ENCODE data around the gene EVI2B. TPM values are rescaled to one million over a fixed set of nuclear protein-coding genes. Genes with fewer than 3 reads are reported as not detected.

Gene EVI2B
- polyA plus RNA-seq, 3 donors: 166 to 267 (median 262) TPM

- H3K36me3 Mint-ChIP-seq: peaks cover 30 to 38% of the 10 kb centered on the region in 2 donors
- intact Hi-C loops (cut with micrococcal nuclease): no loop called here
- no peaks in the 10 kb centered on the region for H3K27me3 Mint-ChIP-seq (ENCODE audit: low read depth in 3 of 3)
- H3K27ac Mint-ChIP-seq: no peak overlapping the region
- no CpG with 5 or more reads among the region's 1 CpG for WGBS (ENCODE audit: insufficient coverage)
- H3K4me2 ChIP-seq (replicated peaks; ENCODE audit: extremely low read depth, low read length, poor library complexity, severe bottlenecking): no peak overlapping the region
- no peak overlapping the region for H2AFZ ChIP-seq (ENCODE audit: insufficient read depth, low read depth, low read length, poor library complexity, severe bottlenecking)
- H3K4me3 ChIP-seq (replicated peaks in 1 of 3; ENCODE audit: low read depth in 2 of 3, low read length in 3 of 3): no peak overlapping the region
- H3K4me1 ChIP-seq (ENCODE audit: control insufficient read depth in 1 of 2, insufficient read depth in 2 of 2, low read length in 2 of 2): no peaks in the 10 kb centered on the region
- H3K9me3 Mint-ChIP-seq: no peaks in the 10 kb centered on the region
- H3K4me1 Mint-ChIP-seq: peaks cover 6% of the 10 kb centered on the region
- H3K9ac ChIP-seq (ENCODE audit: insufficient read depth, low read length, poor library complexity, severe bottlenecking): no peak overlapping the region
- H3K36me3 ChIP-seq (replicated peaks in 1 of 2; ENCODE audit: control insufficient read depth in 1 of 2, insufficient read depth in 2 of 2, low read length in 2 of 2): peaks cover 10 to 32% of the 10 kb centered on the region in 2 donors
- no peak for DNase-seq
- no peak for TF ChIP-seq CTCF (IDR thresholded peaks at IDR 0.05)
- H3K9me3 ChIP-seq (replicated peaks in 1 of 2; ENCODE audit: control insufficient read depth in 1 of 2, insufficient read depth in 1 of 2, low read length in 2 of 2): no peaks in the 10 kb centered on the region
- no peaks in the 10 kb centered on the region for H3K79me2 ChIP-seq (ENCODE audit: insufficient read depth, low read length)
- H4K20me1 ChIP-seq (ENCODE audit: insufficient read depth, low read length): no peaks in the 10 kb centered on the region
- H3K4me3 Mint-ChIP-seq: no peak overlapping the region
- no peak overlapping the region for H3K27ac ChIP-seq (ENCODE audit: low read depth in 1 of 2, low read length in 2 of 2)
- H3K27me3 ChIP-seq (ENCODE audit: control insufficient read depth in 2 of 2, insufficient read depth in 2 of 2, low read length in 2 of 2): no peaks in the 10 kb centered on the region
Measured at GRCh38 chr17:31261601-31262000, 52.3 kb downstream of the EVI2B start.

- H3K4me3 Mint-ChIP-seq: no peak overlapping the region
- 100% methylated on average over 1 of the region's 3 CpGs for WGBS (ENCODE audit: insufficient coverage)
- intact Hi-C loops (cut with micrococcal nuclease): no loop called here
- H3K9me3 Mint-ChIP-seq: no peaks in the 10 kb centered on the region
- TF ChIP-seq CTCF (IDR thresholded peaks at IDR 0.05): no peak
- no peaks in the 10 kb centered on the region for H3K9me3 ChIP-seq (replicated peaks in 1 of 2; ENCODE audit: control insufficient read depth in 1 of 2, insufficient read depth in 1 of 2, low read length in 2 of 2)
- H4K20me1 ChIP-seq (ENCODE audit: insufficient read depth, low read length): no peaks in the 10 kb centered on the region
- DNase-seq: no peak
- no peak overlapping the region for H3K27ac ChIP-seq (ENCODE audit: low read depth in 1 of 2, low read length in 2 of 2)
- no peak overlapping the region for H3K9ac ChIP-seq (ENCODE audit: insufficient read depth, low read length, poor library complexity, severe bottlenecking)
- no peaks in the 10 kb centered on the region for H3K27me3 ChIP-seq (ENCODE audit: control insufficient read depth in 2 of 2, insufficient read depth in 2 of 2, low read length in 2 of 2)
- no peak overlapping the region for H2AFZ ChIP-seq (ENCODE audit: insufficient read depth, low read depth, low read length, poor library complexity, severe bottlenecking)
- H3K27me3 Mint-ChIP-seq (ENCODE audit: low read depth in 3 of 3): no peaks in the 10 kb centered on the region
- peaks cover 6 to 19% of the 10 kb centered on the region in 2 donors for H3K36me3 ChIP-seq (replicated peaks in 1 of 2; ENCODE audit: control insufficient read depth in 1 of 2, insufficient read depth in 2 of 2, low read length in 2 of 2)
- H3K4me3 ChIP-seq (replicated peaks in 1 of 3; ENCODE audit: low read depth in 2 of 3, low read length in 3 of 3): no peak overlapping the region
- no peaks in the 10 kb centered on the region for H3K79me2 ChIP-seq (ENCODE audit: insufficient read depth, low read length)
- peaks cover 21 to 28% of the 10 kb centered on the region in 2 donors for H3K36me3 Mint-ChIP-seq
- H3K4me1 Mint-ChIP-seq: peaks cover 4% of the 10 kb centered on the region
- no peak overlapping the region for H3K4me2 ChIP-seq (replicated peaks; ENCODE audit: extremely low read depth, low read length, poor library complexity, severe bottlenecking)
- no peaks in the 10 kb centered on the region for H3K4me1 ChIP-seq (ENCODE audit: control insufficient read depth in 1 of 2, insufficient read depth in 2 of 2, low read length in 2 of 2)
- H3K27ac Mint-ChIP-seq: no peak overlapping the region
Measured at GRCh38 chr17:31260151-31260550, 53.7 kb downstream of the EVI2B start.

All from CD14-positive monocyte (primary cell).